Fibroblast of gingiva (primary cell): ENCODE results near the gene TCL1B.

ENCODE experiments used
- DNase-seq: peaks from one replicate; pipeline ENCODE4 v3.0.0-alpha.2; 2011; ENCODE audit warnings: low read depth

The TCL1B gene

DNA sequence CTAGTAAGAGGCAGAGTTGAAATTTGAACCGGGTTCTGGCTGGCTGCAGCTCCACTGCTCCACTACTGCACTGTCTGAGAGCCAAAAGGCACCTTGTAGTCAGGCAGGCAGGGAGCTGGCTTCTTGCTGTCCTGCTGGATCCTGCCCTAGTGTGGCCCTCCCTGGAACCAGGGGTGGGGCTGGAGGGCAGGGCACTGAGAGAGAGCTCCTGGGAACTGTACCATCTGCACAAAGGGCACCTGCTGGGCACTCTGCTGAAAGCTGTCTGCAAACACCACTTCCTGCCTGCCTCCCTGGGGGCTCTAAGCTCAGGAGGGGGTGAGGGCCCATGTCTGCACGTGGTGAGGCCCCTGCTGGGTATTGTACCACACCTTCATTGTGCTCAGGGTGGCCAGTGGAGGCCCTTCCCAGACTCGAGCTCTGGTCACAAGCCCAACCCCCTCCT, 19.0 kb upstream of the TCL1B start:
- no peak for DNase-seq

DNA sequence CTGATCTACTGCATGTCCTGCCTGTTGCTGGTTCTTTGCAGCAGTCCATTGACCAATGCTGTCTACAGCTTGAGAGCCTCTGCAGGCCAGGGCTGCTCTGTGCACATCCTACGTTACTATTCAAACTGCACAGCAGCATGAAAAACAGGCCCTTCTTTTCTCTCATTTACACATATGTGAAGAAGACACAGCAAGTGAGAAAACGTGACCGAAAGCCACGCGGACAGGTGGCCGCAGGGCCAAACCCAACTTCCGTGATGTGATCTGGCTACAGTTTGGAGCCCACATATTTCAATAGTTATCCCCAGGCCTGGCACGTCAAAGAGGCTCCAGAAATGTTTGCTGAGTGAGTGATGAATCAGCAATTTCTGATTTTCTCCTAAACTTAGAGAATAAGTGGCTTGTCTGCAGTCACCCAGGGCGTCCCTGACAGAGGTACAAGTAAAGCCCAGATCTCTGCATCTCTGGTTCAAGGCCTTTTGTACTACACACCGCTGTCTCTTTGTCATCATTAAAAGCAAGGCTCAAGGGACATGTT, 17.9 kb upstream of the TCL1B start:
- DNase-seq, result no peak

DNA sequence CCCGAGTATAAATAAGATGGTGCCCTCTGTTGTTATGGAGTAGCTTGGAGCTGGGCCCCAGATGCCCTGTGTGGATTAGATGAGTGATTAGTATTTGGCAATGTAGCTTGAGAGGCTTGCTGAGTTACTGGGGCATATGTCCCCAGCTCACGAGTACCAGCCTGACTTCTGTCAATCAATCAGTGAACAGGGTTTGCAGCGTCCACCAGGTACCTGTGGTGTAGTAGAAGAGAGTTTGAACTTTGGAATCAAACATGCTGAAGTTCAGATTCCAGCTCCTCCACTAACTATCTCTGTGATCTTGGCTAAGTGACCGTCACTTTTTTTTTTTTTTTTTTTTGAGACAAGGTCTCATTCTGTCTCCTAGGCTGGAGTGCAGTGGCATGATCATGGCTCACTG, 11.6 kb upstream of the TCL1B start:
- no peak for DNase-seq

DNA sequence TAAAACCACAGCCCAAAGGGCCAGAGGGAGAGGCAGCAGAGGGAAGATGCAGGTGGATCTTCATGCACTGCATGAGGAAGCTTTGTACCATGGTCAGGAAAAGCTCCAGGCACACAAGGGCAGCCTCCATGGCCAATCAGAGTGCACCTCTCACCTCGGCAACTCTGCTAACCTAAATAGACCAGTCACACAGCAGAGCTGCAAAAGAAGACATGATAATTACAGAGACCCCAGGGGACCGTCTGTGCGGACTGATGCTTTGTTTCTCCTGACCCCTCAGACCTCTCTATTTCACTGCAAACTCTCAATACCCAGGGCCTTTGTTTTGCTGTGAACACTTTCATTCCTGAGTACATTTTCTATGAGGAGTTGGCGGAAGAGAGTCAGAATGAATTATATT, 10.7 kb upstream of the TCL1B start:
- no peak for DNase-seq

DNA sequence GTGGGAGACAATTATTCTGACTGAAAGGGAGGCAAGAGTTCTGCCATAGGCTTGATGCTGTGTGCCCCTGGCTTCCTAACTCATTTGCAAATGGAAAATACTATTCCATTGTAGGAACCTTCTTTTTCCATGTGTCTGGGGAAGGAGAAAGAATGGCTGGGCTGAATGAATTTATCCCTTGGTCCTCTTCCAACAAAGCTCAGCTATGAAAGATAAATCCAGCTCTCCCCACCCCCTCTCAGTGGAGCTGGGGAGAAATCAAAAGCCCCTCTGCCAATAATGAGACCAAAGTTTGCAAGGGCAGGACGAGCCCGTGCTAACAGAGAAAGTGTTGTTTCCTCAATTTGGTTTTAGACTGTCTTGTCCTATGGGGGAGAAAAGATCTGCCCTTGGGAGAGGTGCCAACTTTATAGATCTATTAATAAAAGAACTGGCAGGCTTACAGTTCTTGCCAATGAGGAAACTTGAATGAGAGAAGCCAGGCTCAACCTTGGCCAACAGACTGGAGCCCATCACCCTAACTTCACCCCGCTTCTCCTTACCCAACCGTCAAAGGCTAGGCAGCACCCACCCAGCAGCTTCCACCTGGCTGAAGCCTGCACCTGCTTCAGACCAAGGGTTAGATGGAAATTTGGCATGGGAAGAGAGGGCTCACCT, 8.9 kb upstream of the TCL1B start:
- DNase-seq, result no peak

DNA sequence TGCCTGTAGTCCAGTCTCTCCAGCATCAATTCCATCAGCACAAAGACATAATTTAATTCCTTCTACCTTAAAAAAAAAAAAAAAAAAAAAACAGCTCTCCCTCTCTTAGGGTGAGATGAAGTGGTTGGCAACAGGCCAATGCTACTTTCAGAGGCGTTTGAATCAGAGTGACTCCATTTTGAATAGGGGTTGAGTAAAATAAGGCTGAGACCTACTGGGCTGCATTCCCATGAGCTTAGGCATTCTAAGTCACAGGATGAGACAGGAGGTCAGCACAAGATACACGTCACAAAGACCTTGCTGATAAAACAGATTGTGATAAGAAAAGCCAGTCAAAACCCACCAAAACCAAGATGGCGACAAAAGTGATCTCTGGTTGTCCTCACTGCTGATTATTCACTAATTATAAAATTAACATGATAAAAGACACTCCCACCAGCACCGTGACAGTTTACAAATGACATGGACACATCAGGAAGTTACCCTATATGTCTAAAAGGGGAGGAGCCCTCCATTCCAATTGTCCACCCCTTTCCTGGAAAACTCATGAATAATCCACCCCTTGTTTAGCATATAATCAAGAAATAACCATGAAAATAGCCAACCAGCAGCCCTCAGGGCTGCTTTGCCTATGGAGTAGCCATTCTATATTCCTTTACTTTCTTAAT, 6.9 kb upstream of the TCL1B start:
- no peak for DNase-seq

DNA sequence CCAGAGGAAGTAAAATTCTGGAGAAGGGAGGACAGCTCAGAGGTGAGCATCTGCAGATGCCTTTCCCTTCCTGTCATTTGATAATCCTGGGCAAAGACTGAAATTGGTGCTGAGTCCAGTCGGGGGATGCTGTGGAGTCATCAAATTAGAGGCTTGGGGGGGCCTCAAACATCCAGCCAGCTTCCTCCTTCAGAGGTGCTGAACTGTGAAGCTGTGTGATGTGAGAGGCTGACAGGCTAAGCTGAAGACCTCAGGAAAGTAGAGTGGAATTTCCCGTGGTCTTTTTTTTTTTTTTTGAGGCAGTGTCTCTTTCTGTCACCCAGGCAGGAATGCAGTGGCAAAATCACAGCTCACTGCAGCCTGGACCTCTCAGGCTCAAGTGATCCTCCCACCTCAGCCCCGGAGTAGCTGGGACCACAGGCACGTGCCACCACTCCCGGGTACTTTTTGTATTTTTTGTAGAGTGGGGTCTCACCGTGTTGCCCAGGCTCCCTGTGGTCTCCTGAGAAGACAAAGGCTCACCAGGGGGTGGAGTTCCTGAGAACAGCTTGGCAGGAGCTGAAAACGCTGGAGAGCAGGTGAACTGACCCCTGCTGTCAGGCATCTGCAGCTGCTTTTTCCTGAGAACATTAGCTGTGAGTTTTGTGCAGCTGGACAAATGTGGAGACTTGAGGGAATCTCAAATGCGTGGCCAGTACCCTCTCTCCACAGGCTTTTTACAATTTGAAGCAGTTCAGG, 6.1 kb upstream of the TCL1B start:
- DNase-seq, result no peak

DNA sequence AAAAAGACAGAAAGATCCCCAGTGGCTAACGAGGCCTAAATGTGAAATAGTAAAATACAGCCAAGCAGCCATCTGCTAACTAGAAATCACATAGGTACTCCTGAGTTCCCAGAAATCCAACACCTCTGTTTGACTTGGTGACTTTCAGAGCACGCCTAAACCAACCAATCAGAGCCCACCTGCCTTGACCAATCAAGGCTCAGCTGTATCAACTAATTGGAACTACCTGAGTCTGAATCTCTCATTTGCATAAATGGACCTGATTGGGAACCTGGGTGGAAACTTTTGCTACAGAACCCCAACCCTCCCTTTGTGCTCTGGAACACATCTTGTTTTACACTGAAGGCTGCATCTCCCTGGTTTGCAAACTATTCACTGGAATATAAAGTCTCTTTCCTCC, 5.1 kb upstream of the TCL1B start:
- DNase-seq, result no peak

DNA sequence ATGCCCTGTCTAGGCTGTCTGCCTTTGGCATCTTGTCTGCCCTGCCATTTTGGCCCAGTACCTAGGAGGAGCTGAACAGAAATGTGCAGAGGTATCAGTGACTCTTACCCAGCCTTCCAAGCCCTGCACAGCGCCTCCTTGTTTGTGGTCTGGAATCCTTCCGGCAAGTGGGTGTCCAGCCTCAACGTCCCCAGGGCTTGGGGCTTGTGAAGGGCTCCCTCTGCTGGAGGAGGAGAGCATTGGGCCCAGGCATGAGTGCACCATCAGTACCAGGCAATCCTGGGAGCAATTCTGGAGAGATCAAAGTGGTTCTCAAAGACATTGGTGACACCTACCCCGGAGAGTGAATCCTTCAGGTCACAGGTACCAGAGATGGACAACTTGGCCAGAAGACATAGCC, 2.4 kb upstream of the TCL1B start:
- DNase-seq, result no peak

DNA sequence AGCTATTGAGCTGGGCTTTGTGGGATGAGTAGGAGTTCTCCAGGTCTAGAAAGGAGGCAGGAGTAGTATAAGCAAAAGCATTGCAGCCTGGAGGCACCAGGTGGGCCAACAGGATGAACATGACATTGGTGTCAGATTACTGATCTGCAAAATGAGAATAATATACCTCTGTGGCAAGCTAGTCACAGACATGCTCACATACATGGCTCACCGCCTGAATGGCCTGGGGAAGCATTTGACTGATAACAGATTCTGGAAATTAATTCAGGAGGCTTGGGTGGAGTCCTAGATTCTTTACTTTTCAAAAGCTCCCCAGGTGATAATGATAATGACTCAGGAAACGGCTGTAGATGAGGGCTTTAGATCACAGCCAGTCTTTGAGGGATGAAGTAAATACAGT, 709 bp downstream of the TCL1B start:
- DNase-seq, result no peak

DNA sequence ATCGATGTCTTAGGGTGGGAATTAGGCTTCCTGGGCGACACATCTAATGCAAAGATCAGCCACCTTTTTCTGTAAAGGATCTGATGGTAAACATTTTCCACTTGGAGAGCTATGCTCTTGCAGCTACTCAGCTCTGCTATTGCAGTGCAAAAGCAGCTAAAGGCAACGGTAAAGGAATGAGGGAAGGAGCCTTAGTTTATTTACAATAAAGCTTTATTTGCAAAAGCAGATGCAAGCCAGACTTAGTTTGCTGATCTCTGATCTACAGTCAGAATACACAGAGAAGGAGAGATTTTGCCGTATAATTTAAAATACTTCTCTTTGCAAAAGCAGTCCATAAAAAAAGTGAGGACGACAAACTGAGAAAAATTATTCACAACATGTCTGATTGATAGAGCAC, 3.2 kb downstream of the TCL1B start:
- DNase-seq, result no peak

DNA sequence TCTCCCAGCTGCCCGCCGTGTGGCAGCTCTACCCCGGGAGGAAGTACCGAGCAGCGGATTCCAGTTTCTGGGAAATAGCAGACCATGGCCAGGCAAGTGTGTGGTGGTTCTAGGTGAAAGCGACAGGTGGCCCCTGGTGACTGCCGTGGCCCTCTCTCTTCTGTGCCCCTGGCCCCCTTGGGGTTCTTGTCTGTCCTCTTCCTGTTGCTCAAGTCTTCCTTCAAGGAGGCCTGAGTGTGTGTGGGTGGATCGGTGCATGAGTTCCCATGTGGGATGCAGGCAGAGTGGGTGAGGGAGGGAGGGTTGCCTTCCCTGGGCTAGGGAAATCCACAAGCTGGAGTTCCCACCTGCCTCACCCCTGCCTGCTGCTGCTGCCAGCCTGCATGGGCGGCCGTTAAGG, 4.6 kb downstream of the TCL1B start:
- DNase-seq, result no peak

DNA sequence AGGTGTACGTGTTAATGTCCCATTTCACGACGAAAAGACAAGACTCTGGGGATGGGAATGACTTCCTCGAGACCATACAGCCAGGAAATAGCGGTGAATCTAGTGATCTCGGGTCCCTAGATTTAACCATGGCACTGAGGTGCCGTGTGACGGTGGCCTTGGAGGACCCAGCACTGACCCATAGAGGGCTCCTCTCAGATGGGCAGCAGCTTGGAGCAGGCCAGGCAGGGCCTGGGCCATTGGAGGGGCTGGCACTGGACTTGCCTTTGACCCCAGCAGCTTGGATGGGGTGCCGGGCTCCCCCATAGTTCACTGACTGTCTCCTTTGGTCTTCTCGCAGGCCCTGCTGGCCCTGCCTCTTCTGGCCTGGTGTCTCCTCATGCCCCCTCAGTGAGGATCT, 5.4 kb downstream of the TCL1B start:
- no peak for DNase-seq

DNA sequence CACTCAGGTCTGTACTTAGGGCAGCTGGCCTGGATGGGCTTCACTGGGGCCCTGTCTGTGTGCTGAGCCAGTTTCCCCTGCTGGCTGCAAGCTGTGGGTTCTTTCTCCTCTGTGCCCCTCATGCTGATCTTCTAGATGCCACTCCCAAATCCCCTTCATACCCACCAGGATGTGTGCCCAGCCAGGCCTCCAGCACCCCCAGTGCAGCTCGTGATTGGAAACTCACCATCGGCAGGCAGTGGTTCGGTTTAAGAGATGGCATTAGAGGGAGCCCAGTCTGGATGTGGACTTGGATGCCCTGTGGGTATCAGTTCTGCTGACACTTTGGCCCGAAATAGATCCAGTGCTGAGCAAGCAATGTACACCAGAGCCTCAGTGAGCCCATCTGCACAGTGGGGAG, 5.9 kb downstream of the TCL1B start:
- DNase-seq, result no peak

DNA sequence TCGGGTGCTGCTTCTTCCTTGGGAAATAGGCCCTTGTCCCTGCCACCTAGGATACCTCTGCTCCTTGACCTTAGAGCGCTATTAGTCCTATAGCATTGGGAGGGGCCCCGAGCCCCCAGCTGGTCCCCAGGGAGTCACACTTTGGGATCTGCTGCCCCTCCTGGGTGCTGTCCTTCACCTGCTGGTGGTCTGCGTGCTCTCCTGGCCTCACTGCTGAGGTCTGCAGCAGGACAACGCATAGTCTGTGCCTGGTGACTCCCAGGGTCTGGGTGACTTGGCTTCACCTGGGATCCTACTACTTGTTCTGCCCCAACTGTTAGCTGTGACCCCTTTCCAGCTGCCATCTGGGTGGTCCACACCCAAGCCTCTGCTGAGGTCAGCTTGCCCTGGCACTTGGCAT, 8.8 kb downstream of the TCL1B start:
- no peak for DNase-seq

DNA sequence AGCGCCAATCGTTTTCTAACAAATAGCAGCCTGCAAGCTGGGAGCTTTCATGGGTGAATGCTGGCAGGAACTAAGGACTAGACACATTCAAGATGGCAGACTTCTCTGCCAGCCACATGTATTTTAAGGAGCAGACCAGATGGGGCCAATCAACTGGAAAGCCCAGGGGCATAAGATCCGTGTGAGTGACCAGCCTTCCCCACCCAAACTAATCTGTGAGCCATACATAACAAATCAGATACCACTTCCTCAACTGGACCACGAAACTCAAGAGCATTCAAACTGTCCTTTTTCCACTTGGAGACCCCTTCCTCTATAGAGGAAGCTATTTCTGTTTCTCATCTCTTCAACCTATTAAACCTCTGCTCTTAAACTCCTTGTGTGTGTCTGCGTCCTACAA, 9.7 kb downstream of the TCL1B start:
- DNase-seq, result no peak

DNA sequence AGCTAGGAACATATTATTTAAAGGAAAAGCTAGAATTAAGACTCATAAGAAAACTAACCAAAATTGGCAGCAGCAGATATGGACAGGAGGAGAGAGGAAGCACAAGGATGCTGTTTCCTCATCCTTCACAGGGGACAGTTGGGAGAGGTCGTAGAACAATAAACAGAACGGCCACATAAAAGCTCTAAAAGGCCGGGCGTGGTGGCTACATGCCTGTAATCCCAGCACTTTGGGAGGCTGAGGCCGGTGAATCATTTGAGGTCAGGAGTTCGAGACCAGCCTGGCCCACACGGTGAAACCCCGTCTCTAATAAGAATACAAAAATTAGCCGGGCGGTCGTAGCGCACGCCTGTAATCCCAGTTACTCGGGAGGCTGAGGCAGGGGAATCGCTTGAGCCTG, 10.5 kb downstream of the TCL1B start:
- no peak for DNase-seq

DNA sequence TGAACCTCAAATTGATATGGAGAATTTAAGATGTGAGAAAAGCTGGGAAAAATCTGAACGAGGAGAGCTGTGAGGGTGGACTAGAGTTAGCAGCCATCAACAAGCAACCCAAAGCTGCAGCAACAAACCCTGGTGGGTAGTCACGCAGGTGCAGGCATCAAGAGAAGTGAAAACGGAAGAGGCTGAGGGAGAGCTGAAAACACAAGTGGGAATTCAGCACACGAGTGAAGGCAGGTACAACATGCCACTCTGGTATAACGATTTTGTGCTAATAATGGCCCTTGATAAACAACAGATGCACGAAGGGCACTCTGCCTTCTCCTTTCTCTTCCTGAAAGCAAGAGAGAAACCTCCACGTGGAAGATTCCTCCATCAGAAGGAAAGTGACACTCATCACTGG, 11.5 kb downstream of the TCL1B start:
- no peak for DNase-seq

DNA sequence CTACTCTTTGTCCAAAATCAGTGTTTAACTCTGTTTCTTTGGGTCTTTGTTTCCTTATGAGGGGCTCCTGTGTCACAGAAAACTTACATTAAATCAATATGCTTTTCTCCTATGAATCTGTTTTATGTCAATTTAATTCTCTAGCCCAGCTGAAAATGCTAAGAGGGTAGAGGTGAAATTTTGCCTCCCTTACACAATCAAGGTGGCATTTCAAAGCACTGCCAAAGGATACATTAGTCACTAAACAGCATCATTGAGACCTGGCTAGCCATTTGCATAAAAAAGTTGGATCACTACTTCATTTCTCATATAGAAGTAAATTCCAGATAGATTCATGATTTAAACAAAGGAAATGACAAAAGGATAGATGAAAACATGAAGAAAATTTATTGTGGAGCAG, 12.1 kb downstream of the TCL1B start:
- DNase-seq, result no peak

DNA sequence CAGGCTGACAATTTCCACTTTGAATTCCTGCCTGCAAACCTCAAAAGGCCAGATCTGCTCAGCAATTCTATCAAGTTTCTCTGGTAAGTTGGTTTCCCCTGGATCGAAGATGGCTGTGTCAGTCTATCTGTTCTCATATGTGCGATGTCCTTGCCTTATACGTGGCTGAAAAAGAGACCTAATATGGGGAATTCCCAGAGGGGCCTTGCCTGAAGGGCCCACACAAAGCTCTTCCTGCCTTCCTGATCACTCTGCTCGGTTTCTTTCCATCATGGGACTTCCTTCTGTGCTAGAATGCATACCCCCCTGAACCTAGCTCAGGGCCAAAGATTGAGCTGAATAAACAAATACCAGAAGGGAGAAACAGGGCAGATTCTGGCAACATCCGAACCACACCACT, 13.2 kb downstream of the TCL1B start:
- DNase-seq, result no peak

DNA sequence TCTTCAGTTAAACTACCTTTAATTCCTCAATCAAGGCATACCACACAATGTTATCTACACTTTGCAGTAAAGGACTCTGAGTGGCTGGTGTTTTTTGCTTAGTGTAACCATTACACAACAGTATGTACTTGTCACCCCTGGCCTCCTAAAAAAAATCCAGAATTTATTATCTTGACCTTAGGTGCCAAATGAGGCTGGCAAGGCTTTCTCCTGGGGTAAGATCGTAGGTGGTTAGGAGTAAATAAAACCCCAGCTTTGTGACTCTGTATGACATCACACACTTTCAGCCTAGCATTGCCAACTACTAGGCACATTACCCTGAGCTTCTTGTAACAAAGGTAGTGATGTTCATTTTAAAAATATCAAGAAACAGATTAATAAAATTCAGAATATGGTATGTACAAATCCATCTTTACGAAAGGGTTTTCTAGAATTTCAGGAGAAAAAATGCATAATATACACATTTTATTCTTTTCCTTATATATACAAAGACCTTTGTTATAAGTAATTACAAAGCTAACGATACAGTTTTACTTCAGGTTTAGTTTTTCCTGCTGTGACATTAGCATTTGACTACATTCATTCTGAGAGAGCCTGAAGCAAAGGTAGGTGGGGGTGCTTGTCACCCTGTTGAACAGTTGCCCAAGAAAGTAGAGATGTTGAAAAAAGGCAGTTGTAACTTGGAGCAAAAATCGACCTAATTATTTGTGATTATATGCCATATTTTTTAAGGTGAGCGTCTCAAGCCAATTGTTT, 14.2 kb downstream of the TCL1B start:
- no peak for DNase-seq

DNA sequence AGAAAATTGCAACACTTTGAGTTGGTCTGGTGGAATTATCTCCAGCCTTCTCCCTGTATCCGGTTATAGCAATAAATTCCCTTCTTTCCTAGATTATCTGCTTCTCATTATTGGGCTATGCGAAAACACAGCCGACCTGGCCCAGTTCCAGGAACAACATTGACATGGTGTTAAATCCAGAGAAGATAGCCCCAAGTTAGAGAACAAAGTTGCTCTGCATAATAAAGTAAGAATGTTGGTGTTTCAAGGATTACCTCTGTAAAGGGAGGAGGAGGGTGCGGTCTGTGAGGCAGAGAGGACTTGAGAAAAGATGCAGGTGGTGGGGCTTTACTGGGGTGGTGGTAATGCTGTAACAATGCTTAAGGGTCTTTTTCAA, 15.6 kb downstream of the TCL1B start:
- no peak for DNase-seq

DNA sequence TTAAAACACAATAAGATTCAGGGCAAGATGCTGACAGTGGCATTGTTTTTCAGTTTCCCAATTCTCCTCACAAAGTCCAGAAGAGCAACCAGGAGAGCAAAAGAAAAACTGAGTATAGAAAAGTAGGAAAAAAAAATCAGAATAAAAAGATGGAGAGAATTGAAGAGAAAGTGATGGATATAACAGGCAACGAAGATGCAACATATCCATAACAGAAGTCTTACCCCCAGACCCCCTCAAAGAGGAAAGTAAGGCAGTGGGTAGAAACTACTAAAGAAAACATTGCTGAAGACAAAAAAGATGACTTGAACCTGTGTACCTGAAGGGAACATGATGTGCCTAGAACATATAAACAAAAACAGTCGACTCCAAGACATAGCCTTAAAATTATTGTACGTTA, 17.1 kb downstream of the TCL1B start:
- DNase-seq, result no peak
